GM10266 (cell line): ENCODE data around the gene CLDND2.
A peak's percentile ranks its signal among the peaks of the same experiment; 100 is the strongest.
"Not testable (repeated sequence)": the region's sequence is repeated elsewhere in the genome, so short reads cannot be mapped to it uniquely, and the experiment has no call there.

ENCODE experiments used
- DNase-seq: peaks from one replicate; pipeline ENCODE4 v3.0.0; 2012; ENCODE audit errors: extremely low spot score
- CTCF ChIP-seq: IDR thresholded peaks from 2 replicates; pipeline ENCODE4 v1.5.1; 2012; ENCODE audit warnings: mild to moderate bottlenecking, low read depth; ENCODE audit not compliant: control insufficient read depth, insufficient read depth; ENCODE audit errors: missing control alignments

Gene CLDND2

GRCh38 chr19:51402117-51402516, 33.3 kb upstream of the CLDND2 start:
- no peak for DNase-seq
- no peak for TF ChIP-seq CTCF

GRCh38 chr19:51399936-51400335, 31.1 kb upstream of the CLDND2 start:
- not testable (repeated sequence) for DNase-seq

GRCh38 chr19:51399231-51399630, 30.4 kb upstream of the CLDND2 start:
- DNase-seq, result no peak
- no peak for TF ChIP-seq CTCF

GRCh38 chr19:51398096-51398704, 29.4 kb upstream of the CLDND2 start:
- peak; percentile 53 for TF ChIP-seq CTCF
- DNase-seq, result no peak

GRCh38 chr19:51397453-51397852, 28.6 kb upstream of the CLDND2 start:
- not testable (repeated sequence) for DNase-seq

GRCh38 chr19:51396175-51396574, 27.4 kb upstream of the CLDND2 start:
- no peak for DNase-seq
- TF ChIP-seq CTCF, result no peak

- DNase-seq, result peak; percentile 92
- TF ChIP-seq CTCF, result peak; percentile 12
These were observed 25.4 kb upstream of the CLDND2 start for GRCh38 chr19:51394050-51394836.

- no peak for DNase-seq
- no peak for TF ChIP-seq CTCF
These were observed 23.9 kb upstream of the CLDND2 start for GRCh38 chr19:51392701-51393100.
